Muscle of arm (tissue), 12 donors: ENCODE results near the gene ZNF532. TPM values are rescaled to one million over a fixed set of nuclear protein-coding genes. Genes with fewer than 3 reads are reported as not detected.

Experiments
- DNase-seq: peaks from one replicate; pipeline ENCODE4 v3.0.0-alpha.2; 2013
- polyA plus RNA-seq, 12 donors: library from polyadenylated mRNA; unstranded; fragments of 120-200 nt; gene quantifications; one replicate each; pipeline ENCODE4 v1.2.1, GENCODE V29; 2013; ENCODE audit not compliant: insufficient read length in 12 of 12

ZNF532 gene
- polyA plus RNA-seq, 12 donors, result 49.7 to 128 (median 68.7) TPM; not detected in 1

- no peak for DNase-seq
Observed at GRCh38 chr18:58970943-58971790, 106.5 kb downstream of the ZNF532 start.

GRCh38 chr18:58975296-58975695 lies 110.6 kb downstream of the ZNF532 start:
- no peak for DNase-seq

- no peak for DNase-seq
Observed at GRCh38 chr18:58975781-58976180, 111.1 kb downstream of the ZNF532 start.

GRCh38 chr18:58977223-58977622 lies 112.5 kb downstream of the ZNF532 start:
- no peak for DNase-seq

- no peak for DNase-seq
Observed at GRCh38 chr18:58977801-58978200, 113.1 kb downstream of the ZNF532 start.

- no peak for DNase-seq
Observed at GRCh38 chr18:58978916-58979315, 114.2 kb downstream of the ZNF532 start.

- no peak for DNase-seq
Observed at GRCh38 chr18:58979615-58980014, 114.9 kb downstream of the ZNF532 start.

GRCh38 chr18:58980991-58981390 lies 116.3 kb downstream of the ZNF532 start:
- no peak for DNase-seq

GRCh38 chr18:58983260-58984155 lies 118.8 kb downstream of the ZNF532 start:
- DNase-seq, result no peak

DNA sequence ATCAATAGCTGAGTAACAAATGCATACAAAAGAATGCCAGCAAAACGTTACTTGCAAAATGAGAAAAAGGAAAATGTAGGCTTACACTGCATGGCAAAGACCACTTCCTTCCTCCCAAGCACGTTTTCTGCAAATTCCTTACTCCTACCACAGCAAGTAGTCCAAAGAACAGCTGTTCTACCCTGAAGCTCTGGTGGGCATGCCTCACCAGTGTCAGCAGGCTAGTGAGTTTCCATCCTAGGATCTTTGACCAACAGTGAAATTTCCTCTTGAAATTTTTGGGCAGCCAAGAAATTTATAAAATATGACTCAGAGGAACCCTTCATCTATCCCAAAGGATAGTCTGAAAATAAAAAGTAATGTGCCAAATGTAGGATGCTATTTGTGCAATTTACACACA lies 123.9 kb downstream of the ZNF532 start:
- DNase-seq, result no peak

DNA sequence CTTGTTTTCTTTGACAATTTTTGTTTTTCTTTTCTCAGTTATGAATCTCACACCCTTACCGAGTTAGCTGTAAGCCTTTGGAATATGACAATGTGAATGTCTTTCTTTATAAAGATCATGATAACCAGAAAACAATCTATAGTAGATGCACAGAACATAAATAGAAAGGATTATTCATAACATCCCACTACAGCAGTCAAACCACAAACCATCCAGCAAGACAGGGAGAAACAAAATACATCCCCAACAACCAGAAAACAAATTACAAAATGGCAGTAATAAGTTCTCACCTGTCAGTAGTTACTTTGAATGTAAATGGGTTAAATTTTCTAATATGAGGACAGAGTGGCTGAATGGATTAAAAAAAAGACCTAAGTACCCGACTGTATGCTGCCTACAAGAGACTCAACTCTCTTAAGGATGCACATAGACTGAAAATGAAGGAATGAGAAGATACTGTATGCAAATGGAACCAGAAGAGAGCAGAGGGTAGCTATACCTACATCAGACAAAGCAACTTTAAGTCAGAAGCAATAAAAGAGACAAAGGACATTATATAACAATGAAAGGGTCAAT lies 124.6 kb downstream of the ZNF532 start:
- no peak for DNase-seq

- no peak for DNase-seq
Observed at GRCh38 chr18:58990720-58991119, 126.0 kb downstream of the ZNF532 start.

DNA sequence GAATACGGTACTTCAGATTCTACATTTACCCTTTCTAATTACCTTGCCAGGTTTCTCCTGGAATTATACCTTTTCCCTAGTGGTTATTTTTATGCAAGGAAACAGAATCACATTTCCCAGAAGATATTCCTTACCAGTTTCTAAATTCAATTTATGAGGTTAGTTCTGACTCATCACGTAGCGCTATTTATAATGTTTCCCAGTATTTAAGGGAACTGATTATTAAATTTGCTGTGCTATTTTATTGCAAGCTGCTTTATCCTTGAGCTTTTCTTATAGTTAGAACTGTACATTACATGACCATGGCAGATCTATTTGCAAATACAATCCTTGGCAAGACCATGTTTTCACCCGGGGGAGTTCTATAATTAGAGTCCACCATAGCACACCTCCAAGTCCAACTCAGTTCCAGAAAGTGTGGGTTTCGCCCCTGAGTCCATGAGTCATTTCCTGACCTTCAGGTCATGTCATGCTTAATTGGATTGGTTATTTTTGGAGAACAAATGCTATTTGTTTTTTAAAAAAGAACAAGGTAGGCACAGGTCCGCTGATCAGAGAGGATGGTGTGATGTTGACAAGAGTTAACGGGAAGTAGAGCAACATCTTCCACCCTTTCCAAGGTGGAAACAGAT lies 126.6 kb downstream of the ZNF532 start:
- DNase-seq, result no peak

GRCh38 chr18:58992301-58993231 lies 127.9 kb downstream of the ZNF532 start:
- no peak for DNase-seq

DNA sequence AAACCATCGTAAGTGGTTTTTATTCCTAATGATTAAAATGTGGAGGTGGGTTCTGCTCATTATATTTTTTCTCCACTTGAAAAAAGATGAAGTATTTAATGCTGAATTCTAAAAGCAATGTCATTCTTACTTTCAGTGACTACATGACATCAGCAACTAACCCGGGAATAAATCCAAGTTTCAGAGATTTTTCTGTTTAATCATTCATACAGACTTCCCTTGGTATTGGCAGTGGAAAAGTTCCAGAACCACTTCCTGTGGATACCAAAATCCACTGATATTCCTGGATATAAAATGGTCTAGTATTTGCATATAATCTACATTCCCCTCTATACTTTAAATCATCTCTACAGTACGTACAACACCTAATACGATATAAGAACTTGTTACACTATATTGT lies 128.6 kb downstream of the ZNF532 start:
- peak; percentile 42 for DNase-seq

GRCh38 chr18:58995663-58996062 lies 131.0 kb downstream of the ZNF532 start:
- no peak for DNase-seq

- DNase-seq, result peak; percentile 30
Observed at GRCh38 chr18:58996131-58996641, 131.5 kb downstream of the ZNF532 start.

- no peak for DNase-seq
Observed at GRCh38 chr18:58996696-58997095, 132.0 kb downstream of the ZNF532 start.

DNA sequence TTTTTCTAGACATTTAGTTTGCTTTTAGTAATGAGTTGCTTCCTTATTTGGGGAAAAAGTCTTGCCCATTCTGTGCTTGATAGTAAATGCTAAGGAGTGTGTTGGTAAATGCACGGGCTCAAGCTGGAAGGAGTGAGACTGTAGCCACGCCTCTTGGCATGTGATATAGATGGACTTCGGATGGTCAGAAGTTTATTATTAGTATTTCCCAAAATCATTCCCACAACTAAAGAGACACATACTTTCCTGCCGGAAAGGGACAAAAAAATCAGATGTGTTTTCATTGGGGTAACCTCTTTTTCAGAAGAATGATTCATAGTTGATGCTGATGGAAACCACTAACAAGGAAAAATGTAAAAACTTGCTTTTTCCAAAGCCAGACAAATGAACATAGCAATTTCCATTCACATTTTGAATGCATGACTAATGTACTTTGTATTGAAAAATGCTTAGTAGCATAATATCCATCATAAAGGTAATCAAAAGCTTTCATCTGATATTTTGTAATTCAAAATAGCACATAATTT lies 133.2 kb downstream of the ZNF532 start:
- peak; percentile 59 for DNase-seq
